NB4 (cell line): Measurements from ENCODE around the gene C10orf53.

Experiments used
- DNase-seq: peaks from one replicate; pipeline ENCODE4 v3.0.0; 2010; ENCODE audit warnings: low read depth
- H3K4me3 ChIP-seq: one replicate; pipeline ENCODE4 v1.5.1; 2011; ENCODE audit warnings: mild to moderate bottlenecking, low read depth, low read length, moderate library complexity
- MYC ChIP-seq: IDR thresholded peaks from 2 replicates; pipeline ENCODE4 v1.6.1; 2011; ENCODE audit warnings: low read depth, low read length
- POLR2A ChIP-seq: IDR thresholded peaks from 2 replicates; pipeline ENCODE4 v1.6.1; 2011; ENCODE audit warnings: mild to moderate bottlenecking; ENCODE audit not compliant: insufficient read length; ENCODE audit errors: extremely low read depth
- TF ChIP-seq, protein P1 (sequence below): IDR thresholded peaks from 2 replicates; pipeline ENCODE4 v1.6.1; 2011; ENCODE audit warnings: low read depth, low read length
- TF ChIP-seq, protein P2 (sequence below): IDR thresholded peaks from one replicate; pipeline ENCODE4 v1.5.1; 2012; ENCODE audit warnings: low read depth, low read length

C10orf53 gene, protein sequence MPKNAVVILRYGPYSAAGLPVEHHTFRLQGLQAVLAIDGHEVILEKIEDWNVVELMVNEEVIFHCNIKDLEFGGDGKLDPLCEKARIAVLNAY

DNA sequence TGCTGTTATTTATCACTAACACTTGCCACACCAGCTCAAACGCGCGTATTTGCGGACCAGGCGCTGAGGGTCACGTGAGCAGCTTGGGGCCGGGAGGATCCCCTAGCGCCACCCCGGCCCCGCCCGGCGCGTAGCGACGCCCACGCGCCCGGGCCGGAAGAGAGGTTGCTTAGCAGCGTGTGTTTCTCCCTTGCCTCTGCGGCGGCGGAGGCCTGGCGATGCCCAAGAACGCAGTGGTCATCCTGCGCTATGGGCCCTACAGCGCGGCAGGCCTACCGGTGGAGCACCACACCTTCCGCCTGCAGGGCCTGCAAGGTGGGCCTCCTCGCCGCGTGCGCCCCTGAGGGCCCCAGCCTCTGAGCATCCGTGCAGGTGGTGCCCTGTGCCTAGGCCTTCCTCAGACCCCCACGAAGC lies at the start of gene C10orf53:
C10orf53 (plus strand) TSS at position 172 of the 414 bp plus-strand sequence; CDS start at position 219, 47 bp downstream.
- peak within 1 kb of the TSS; percentile 14 for H3K4me3 ChIP-seq
- TF ChIP-seq, protein P1, sequence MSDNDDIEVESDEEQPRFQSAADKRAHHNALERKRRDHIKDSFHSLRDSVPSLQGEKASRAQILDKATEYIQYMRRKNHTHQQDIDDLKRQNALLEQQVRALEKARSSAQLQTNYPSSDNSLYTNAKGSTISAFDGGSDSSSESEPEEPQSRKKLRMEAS: no peak
- TF ChIP-seq MYC (no peak), POLR2A (no peak)
- TF ChIP-seq, protein P2, sequence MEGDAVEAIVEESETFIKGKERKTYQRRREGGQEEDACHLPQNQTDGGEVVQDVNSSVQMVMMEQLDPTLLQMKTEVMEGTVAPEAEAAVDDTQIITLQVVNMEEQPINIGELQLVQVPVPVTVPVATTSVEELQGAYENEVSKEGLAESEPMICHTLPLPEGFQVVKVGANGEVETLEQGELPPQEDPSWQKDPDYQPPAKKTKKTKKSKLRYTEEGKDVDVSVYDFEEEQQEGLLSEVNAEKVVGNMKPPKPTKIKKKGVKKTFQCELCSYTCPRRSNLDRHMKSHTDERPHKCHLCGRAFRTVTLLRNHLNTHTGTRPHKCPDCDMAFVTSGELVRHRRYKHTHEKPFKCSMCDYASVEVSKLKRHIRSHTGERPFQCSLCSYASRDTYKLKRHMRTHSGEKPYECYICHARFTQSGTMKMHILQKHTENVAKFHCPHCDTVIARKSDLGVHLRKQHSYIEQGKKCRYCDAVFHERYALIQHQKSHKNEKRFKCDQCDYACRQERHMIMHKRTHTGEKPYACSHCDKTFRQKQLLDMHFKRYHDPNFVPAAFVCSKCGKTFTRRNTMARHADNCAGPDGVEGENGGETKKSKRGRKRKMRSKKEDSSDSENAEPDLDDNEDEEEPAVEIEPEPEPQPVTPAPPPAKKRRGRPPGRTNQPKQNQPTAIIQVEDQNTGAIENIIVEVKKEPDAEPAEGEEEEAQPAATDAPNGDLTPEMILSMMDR: no peak
- DNase-seq: peak; percentile 74

DNA sequence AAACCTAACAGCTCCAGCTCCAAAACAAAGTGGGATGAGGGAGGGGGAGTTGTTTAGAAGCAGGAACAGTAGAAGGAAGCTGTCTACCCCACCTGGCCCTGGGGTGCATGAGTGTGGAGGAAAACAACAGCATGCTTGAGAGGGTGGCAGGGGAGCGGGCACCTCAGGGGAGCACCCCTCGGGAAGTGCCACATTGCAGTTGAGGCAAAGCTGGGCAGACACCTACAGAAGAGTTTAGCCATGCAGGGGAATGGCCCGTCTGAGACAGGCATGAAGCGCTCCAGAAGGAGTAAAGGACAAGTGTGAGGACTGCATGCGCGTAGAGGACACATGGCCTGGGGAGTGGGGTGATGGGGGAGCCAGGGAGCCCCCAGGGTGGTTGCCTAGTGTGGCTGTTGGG lies 47.5 kb upstream of the C10orf53 start:
- TF ChIP-seq, protein P2: no peak
- no peak for TF ChIP-seq MYC
- TF ChIP-seq, protein P1: no peak
- no peak for TF ChIP-seq POLR2A
- DNase-seq: no peak
- H3K4me3 ChIP-seq: no peak overlapping the region

DNA sequence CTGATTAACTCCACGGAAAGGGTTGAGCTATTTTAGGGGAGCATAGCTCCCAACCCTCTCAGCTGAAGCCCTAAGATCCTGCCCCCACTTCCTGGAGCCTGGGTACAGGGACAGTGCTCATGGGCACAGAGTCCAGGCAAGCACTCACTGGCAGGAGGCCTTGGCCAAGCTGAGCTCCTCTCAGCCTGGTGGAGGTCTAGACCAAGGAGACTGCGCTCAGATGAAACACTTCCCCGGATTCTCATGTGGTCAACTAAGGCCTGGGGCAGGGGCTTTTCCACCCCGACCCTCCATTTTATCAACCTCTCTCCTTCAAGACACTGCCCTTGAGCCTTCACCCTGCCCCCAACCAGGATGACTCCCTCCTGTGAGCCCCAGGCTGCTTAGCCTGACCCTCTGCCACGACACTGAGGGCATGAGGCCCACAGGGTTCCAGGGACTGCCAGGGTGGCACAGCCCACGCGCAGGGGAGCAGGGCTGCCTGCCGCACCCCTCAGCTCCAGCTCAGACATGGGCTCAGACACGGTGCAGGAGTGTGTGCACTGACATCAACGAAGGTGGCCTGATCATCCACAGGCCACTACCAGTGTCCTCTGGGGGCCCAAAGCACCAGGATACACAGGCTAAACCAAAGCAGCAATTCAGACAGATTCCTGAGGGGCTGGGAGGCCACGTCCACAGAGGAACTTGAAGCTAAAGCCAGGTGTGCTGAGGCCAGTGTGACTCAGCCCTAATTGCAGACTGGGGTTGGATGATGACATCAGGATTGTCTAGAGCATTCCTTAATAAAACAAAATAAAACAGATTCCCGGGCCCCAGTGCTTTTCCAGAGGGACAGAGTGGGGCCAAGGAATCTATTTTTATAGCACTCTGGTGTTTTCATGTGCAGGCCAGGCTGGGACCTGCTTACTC lies 46.8 kb upstream of the C10orf53 start:
- DNase-seq: no peak
- H3K4me3 ChIP-seq: no peak overlapping the region
- TF ChIP-seq, protein P1: no peak
- TF ChIP-seq, protein P2: no peak
- no peak for TF ChIP-seq MYC
- no peak for TF ChIP-seq POLR2A

DNA sequence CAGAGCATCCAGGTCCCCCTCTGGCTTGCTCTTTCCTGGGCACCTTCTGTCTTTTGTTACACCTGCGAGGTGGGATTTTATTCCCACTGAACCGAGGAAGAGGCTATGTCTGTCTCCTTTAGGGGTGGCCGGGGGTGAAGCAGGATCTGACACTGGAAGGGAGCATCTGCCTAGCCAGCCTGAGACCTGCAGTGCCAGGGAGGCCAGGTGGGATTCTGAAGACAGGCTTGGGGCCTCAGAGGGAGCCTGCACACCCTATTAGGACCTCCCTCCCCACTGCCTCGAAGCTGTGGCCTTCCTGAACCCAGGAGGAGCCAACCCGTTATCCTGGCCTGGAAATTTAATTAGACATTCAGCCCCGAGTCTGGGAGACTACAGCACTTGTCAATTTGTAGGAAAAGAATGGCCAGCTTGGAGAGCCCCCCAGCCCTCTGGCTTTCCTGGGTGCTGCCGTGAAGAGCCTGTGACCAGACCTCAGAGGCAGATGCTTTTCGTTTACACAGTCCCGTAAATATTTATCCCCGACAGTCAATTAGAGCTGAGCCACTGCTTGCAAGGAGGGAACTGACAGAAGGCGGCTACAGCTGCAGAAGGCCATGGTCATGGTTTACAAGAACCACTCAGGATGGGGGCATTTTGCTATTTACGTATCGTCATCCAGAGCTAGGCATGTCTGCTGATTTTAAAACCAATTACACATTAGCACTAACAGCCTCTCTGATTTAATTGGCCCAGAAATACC lies 46.0 kb upstream of the C10orf53 start:
- DNase-seq: no peak
- H3K4me3 ChIP-seq: no peak overlapping the region
- no peak for TF ChIP-seq MYC
- TF ChIP-seq, protein P1: no peak
- TF ChIP-seq, protein P2: no peak
- no peak for TF ChIP-seq POLR2A

DNA sequence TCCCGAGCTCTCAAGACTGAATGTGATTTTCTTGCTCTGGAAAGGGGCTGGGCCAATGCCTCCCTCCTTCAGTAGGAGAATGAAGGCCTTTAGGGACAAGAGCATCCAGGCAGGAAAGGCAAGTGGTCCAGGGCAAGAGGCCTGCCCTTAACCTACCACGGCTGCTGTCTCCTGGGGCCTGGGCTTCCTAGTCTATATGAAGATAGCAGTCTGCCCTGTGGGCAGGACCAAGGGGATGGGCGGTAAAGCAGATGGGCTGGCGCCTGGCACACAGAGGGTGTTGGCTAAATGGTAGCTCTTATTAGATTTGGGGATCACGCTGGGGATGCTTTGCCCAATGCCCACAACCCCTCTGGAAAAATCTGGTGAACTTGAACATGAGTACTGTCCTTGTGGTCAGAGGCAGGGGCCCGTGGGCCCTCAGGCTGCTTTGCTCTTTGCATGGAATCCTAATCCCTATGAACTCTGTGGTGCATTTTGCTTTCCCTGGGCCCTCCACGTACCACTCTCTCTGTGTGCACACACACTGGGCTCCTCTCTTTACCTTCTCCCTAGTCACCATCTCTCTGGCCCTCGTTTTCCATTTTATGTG lies 45.3 kb upstream of the C10orf53 start:
- H3K4me3 ChIP-seq: no peak overlapping the region
- no peak for DNase-seq
- no peak for TF ChIP-seq POLR2A
- TF ChIP-seq, protein P1: no peak
- no peak for TF ChIP-seq MYC
- TF ChIP-seq, protein P2: no peak
